Esophagus muscularis mucosa (tissue), 3 donors: ENCODE results near the gene ITGAL.

ENCODE experiments used
- POLR2A ChIP-seq: fragments of 450-650 bp; IDR thresholded peaks from one replicate; pipeline ENCODE4 v1.6.1; 2017; ENCODE audit warnings: antibody characterized with exemption, moderate library complexity, mild to moderate bottlenecking, low read depth
- TF ChIP-seq, protein P1 (sequence below), 3 experiments: fragments of 200-600 bp in 2 of 3; fragments of 450-650 bp in 1 of 3; sonication (generic) in 2 of 3; IDR thresholded peaks; one replicate each; pipeline ENCODE4 v1.5.1; 2017 to 2019; ENCODE audit warnings: antibody characterized with exemption in 3 of 3, mild to moderate bottlenecking in 2 of 3, moderate library complexity in 1 of 3

DNA sequence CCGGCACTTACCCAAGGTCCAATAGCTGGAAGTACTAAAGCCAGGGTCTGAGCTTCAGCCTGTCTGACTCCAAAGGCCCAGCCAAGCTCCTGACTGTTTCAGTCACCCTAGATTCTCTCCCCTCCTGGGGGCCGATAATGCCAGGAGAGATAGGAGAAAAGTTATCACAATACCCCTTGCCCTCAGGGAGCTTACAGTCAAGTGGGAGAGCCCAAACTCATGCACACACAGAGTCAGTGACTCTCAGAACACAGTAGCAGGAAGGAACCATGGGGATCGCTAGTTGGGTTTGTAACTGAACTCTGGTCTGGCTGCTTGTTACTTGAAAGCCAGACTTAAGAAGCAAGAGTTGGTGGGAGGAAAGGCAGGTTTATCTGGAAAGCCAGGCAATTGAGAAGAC lies 39.0 kb downstream of the ITGAL start:
- TF ChIP-seq, protein P1, sequence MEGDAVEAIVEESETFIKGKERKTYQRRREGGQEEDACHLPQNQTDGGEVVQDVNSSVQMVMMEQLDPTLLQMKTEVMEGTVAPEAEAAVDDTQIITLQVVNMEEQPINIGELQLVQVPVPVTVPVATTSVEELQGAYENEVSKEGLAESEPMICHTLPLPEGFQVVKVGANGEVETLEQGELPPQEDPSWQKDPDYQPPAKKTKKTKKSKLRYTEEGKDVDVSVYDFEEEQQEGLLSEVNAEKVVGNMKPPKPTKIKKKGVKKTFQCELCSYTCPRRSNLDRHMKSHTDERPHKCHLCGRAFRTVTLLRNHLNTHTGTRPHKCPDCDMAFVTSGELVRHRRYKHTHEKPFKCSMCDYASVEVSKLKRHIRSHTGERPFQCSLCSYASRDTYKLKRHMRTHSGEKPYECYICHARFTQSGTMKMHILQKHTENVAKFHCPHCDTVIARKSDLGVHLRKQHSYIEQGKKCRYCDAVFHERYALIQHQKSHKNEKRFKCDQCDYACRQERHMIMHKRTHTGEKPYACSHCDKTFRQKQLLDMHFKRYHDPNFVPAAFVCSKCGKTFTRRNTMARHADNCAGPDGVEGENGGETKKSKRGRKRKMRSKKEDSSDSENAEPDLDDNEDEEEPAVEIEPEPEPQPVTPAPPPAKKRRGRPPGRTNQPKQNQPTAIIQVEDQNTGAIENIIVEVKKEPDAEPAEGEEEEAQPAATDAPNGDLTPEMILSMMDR (IDR thresholded peaks at IDR 0.05), result no peak
- TF ChIP-seq POLR2A, result no peak
